Stimulated activated CD8-positive, alpha-beta memory T cell treated with anti-CD3 and anti-CD28 coated beads, Interleukin-15, amount 100 ng/mL, for 1 hour (primary cell): ENCODE results near the gene RAPGEF4.
"Not testable (repeated sequence)": the region's sequence is repeated elsewhere in the genome, so short reads cannot be mapped to it uniquely, and the experiment has no call there.

Source experiments
- DNase-seq: peaks from one replicate; pipeline ENCODE4 v3.0.0-alpha.2; 2020; ENCODE audit warnings: low read depth

The RAPGEF4 gene

GRCh38 chr2:172774302-172774701, 38.7 kb downstream of the RAPGEF4 start:
- DNase-seq, result no peak

DNA sequence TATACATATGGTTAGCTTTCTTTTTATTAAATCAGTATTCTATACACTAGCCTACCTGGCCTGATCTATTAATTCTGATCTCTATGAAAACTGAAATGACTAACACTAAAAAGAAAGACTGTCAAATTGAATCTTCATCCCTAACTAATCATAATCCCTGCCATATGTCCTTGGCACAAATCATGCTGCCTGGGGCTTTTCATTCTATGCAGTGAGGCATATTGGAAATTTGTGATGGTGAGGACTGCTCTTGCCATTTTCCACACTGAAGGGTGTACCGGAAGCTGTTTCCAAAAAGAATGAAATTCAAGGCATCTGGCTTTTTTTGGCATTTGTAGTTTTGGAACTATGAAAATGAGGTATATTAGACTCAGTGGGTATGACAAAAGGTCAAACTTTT, 39.7 kb downstream of the RAPGEF4 start:
- no peak for DNase-seq

DNA sequence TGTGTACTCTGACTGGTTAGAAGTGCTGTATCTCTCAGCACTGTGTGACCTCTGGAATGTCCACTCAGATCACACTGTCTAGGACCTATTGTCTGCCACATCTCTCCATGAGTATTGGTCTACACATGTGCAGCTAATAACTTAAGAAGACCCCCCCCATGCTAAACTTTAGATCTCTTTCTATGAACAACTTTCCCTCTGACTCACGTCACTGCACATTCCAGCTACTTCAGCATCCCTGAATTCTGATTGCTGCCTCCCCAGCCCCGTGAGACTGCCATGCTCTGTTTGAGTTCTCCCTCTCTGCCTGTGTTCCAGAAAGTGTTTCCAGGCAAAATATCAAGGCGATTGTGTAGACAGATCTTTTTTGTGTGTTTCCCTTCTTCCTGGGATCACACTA, 41.8 kb downstream of the RAPGEF4 start:
- DNase-seq, result no peak

DNA sequence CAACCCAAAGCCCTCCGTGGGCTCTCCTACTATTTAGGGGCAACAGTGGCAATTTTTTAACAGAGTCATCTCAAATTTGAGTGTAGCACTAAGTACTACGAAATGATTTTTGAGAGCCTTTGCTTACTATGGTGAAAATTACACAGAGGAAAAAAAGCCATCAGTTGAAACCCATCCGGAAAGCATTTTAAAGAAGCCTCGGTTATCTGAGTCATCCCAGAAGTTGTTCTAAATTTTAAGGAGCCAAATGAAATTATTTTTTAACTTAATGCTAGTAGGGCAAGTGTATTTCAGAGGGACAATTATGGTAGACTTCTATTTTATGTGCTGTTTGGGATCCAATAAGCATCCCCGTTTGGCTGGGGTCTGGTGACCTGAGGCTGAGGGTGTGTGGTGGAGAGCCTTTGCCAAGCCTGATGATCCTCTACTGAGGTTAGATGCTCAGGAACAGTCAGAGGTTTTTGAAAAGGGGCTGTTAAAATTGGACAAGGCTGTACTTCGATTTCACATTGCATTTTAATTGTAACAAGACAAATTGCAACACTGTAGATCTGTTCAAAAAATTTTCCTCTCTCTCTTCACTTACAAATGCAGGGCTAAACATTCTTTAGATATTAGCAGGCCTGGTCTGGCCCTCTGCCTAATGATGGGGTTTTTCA, 47.0 kb downstream of the RAPGEF4 start:
- DNase-seq, result no peak

DNA sequence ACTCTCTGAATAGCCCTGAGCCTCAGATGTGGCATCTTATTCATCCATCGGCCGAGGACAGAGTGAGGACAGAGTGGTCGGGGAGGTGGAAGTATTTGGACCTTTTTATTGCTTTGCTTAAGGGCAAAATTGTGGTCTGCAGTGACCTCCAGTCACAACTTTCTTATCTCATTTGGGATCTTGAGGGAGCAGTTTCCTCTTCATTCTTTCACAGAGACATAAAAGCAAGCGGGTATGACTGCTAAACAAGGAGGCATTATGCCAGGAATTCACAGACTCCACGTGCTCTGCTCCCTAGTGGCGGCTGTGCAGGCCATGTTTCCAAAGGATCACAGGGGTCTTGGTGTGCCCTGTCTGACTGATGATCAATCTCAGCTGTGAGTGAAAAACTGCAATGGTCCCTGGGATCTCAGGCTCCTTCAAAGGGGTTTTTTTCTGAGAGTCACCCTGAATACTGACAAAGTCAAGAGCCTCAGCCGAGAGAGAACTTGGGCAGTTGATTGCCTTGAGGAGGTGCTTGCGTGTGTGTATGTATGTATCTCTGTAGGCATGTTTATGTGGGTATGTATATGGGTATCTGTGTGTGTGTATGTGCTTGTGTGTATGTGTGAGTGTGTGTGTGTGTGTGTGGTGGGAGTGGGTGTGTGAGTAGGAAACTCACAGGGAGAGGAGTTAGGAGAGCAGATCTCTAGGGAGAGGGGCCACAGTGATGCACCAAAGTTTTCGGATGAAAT, 47.7 kb downstream of the RAPGEF4 start:
- DNase-seq, result no peak

DNA sequence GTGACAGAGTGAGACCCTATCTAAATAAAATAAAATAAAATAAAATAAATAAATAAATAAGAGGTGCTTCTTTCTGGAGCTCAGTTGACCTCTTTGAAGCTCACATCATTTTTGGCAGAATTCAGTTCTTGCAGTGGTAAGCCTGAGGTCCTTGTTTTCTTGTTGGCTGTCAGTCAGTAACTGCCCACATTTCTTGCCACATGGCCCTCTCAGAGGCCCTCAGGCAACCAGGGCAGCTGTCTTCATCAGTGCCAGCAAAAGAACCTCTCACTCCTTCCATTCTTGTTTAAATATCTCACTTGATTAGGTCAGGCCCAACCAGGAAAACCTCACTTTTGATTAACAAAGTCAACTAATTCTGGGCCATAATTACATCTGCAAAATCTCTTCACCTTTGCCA, 53.2 kb downstream of the RAPGEF4 start:
- DNase-seq, result no peak

DNA sequence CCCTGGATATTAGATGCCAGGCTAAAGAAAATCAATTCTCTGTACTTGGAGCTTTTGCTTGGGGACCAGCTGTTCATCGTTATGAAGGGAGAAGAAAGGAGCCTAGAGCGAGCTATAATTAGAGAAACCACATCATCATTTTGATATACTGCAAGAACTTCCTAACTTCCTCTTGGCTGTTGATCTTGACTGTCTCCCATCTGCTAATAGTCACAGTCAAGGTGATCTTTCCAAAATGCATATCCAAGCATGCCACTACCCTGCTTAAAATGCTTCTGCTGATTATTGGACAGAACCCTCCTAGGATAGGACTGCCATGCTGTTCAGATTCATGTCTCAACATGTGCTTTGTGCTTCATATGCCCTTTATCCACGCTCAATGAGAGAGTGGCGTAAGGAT, 54.8 kb downstream of the RAPGEF4 start:
- DNase-seq, result no peak

- DNase-seq, result no peak
These were observed 56.3 kb downstream of the RAPGEF4 start for GRCh38 chr2:172791953-172792352.

DNA sequence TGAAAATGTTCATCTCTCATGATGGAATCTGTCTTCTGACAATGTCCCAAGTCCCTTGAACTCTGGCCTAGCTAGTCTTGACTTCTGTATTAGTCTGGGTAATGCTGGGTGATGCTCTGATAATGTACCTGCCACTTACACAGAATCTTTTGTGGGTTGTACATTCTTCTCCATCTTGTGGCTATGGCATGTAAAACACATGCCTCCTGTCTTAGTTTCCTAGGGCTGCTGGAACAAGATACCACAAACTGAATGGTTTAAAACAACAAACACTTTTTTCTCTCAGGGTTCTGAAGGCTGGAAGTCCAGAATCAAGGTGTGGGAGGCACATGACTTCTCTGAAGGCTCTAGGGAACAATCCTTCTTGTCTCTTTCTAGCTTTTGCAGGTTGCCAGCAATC, 57.1 kb downstream of the RAPGEF4 start:
- DNase-seq, result no peak

- not testable (repeated sequence) for DNase-seq
These were observed 67.7 kb downstream of the RAPGEF4 start for GRCh38 chr2:172803308-172803707.

DNA sequence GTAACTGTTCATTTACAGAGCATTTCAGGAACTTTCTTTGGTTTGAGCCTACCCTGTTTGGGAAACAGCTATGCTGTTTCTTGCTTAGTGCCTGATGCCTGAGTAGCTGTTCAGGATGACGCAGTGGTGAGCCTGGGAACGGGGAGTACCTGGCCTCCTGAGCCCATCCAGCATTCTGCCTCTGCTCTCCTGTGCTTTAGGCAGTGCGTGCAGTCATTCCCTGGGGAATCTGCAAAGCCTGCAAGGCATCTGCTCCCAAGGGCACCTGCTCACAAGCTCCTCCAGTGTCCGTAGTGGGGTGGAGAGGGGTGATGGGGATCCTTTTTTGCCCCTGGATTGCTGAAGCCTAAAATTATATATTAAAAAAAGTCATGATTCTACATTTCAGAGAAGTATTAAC, 68.8 kb downstream of the RAPGEF4 start:
- DNase-seq, result no peak

DNA sequence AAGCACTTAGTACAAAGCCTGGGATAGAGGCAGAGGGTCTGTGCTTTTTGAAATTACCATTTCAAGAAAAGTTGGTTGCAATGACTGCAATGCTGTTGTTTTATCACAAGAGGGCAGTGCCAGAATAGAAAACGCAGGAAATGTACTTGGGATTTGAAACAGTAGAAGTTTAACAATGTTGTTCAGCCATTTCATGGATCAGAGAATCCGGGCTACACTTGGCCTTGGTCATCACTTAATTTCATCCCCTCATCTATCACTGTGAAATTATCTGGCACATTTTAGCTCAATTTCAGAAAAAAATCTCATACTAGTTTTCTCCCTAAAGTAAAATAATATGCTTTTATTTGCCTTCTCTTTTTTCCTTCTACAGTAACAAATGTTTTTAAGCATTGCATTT, 70.8 kb downstream of the RAPGEF4 start:
- DNase-seq, result no peak

DNA sequence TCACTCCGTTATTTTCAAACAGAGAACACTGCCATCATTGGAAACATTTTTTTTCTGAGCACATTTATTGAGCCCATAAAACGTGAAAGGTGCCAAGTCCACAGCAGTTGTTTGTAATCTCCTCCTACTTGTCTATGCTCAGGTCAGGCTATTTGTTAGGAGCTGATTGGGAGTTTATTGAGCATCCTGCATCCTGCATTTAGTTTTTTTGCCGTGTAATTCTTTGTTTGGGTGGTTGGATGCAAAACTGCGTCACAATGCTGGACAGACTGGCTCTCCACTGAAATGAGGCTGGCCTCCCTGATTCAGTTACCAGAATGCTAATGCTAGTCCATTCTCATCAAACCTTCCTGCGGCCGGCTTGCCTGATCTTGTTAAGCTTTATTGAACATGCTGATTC, 71.4 kb downstream of the RAPGEF4 start:
- no peak for DNase-seq

DNA sequence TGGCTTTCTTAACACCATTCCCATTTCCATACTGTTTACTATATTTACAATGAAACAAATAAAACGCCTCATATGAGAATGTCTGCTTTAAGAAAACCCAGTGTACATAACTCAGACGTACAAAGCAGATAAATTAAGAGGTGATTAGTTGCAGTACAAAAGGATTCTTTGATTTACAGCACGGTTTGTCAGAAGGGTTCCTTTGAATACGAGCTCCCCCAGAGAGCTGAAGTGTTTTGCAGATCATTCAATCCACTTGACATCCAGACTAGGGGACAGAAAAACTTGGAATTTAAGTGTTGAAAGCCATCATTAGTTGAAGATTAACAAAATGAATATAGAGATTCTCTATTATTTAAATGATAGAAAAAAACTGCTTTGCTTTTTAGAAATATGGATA, 72.5 kb downstream of the RAPGEF4 start:
- no peak for DNase-seq

GRCh38 chr2:172811027-172811426, 75.4 kb downstream of the RAPGEF4 start:
- no peak for DNase-seq

DNA sequence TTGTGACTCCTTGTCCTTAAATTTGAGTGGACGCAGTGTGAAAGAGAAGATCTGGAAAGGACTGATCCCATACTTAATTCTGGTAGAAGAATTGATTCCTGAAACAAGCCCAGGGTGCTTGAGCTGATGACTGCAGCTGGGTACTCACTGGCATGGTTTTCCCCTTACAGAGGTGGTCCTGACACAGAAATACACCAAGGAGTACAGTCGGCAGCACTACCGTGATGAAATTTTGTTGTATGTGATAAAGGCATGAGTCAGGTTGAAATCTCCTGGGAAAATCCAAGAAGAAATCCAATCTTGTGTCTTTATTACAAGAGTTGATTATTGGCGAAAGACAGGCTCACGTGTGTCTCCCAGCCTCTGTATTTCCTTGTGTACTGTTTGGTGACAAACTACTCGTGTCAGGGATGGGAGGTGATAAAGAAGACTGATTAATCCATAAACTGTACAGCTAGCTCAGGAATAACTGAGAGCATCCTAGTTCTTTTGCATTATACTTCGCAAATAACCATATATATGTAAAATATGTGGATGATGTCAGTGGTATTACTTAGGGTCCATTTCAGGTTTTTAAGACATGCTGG, 76.6 kb downstream of the RAPGEF4 start:
- no peak for DNase-seq

- no peak for DNase-seq
These were observed 77.8 kb downstream of the RAPGEF4 start for GRCh38 chr2:172813314-172813888.

DNA sequence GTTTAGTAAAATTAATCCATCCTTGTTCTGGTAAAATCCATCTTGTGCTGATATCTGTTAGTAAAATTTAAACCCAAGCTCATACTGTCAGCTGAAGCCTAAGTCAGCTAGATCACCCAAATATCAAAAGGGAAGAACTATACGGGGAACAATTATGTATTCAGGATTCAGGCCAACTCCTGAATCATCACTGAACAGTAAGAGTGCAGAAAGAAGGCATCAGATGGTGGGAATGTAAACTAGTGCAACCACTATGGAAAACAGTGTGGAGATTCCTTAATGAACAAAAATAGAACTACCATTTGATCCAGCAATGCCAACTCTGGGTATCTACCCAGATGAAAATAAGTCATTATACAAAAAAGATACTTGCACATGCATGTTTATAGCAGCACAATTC, 81.8 kb downstream of the RAPGEF4 start:
- no peak for DNase-seq

DNA sequence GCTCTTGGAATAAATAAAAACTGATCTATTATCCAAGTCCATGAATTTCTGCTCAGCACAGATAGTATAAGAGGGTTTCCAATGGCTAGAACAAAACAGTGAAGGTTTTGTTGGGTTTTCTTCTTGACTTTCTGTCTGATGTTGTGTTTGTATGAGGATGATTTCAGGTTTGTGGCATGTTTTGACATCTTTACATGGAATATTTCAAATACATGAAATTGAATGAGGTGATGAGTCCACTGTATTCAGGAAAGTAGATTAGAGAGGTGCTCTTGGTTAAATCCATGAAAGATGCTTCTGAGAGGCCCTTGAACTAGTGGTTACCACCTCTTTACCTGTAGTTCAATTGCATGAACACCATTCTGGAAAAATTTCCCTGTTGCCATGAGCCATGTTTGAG, 84.3 kb downstream of the RAPGEF4 start:
- no peak for DNase-seq

DNA sequence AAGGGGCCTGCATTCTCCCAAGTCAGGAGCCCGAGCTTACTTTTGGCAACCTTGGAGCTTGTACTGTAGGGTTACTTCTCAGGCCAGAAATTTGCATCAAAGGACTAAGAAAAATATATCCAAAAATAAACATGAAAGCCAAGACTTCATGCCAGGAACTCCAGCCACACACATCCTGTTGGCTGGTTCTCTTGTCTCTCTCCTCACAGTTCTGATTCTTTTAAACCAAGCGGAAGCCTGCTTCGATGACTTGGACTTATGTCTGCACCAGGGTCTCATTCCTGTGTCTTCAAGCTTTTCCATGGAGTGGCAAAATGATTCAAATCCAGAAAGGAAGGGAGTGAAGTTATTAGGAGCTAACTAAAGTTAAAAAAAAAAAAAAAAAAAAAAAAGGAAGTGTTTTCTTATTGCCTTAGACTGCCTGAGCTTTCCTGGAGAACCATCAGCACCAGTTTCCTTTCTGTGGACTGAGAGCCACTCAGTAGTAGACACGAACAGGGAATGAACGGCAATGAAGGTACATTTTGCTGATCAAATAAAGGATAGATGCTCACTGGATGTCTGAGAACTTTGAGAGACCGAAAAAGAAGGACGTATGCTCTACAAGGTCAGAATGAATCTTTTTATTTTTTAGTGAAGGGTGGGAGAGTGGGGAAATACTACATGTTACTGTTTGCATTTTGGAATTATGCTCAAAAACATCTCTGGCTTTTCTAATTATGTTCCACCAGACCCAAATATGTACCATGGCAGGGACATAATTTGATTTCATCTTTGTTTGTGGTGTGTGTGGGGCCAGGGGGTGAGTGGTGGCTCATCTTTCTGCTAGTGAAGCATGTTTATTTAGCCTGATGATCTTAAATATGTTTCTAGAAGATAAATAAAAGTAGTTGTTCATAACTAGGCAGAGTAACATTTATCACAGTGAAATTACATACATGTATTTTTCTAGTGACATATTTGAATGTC, 86.0 kb downstream of the RAPGEF4 start:
- DNase-seq, result no peak

- DNase-seq, result no peak
These were observed 86.9 kb downstream of the RAPGEF4 start for GRCh38 chr2:172822585-172822984.

GRCh38 chr2:172823261-172823850, 87.7 kb downstream of the RAPGEF4 start:
- no peak for DNase-seq
